CD4-positive, alpha-beta T cell treated with Interleukin-15 for 1 hour (primary cell): Measurements from ENCODE around the gene SIMC1.
A peak's percentile ranks its signal among the peaks of the same experiment; 100 is the strongest.
"Not testable (repeated sequence)": the region's sequence is repeated elsewhere in the genome, so short reads cannot be mapped to it uniquely, and the experiment has no call there.

Source experiments
- DNase-seq: peaks from one replicate; pipeline ENCODE4 v3.0.0-alpha.2; 2020

SIMC1 gene

GRCh38 chr5:176216393-176216916 is 21.8 kb upstream of the SIMC1 start:
- not testable (repeated sequence) for DNase-seq

- not testable (repeated sequence) for DNase-seq
These were observed 21.0 kb upstream of the SIMC1 start for GRCh38 chr5:176217188-176217729.

GRCh38 chr5:176217764-176218163 is 20.5 kb upstream of the SIMC1 start:
- DNase-seq, result not testable (repeated sequence)

GRCh38 chr5:176222006-176222405 is 16.2 kb upstream of the SIMC1 start:
- DNase-seq, result not testable (repeated sequence)

GRCh38 chr5:176228358-176228757 is 9.9 kb upstream of the SIMC1 start:
- not testable (repeated sequence) for DNase-seq

GRCh38 chr5:176233253-176233652 is 5.0 kb upstream of the SIMC1 start:
- DNase-seq, result not testable (repeated sequence)

- DNase-seq, result peak; percentile 38
These were observed 3.1 kb upstream of the SIMC1 start for GRCh38 chr5:176235155-176235554.

GRCh38 chr5:176238645-176239283 is 540 bp downstream of the SIMC1 start:
- not testable (repeated sequence) for DNase-seq

GRCh38 chr5:176239304-176239703 is 1.1 kb downstream of the SIMC1 start:
- not testable (repeated sequence) for DNase-seq

- DNase-seq, result not testable (repeated sequence)
These were observed 6.1 kb downstream of the SIMC1 start for GRCh38 chr5:176244318-176244717.

- not testable (repeated sequence) for DNase-seq
These were observed 6.8 kb downstream of the SIMC1 start for GRCh38 chr5:176245074-176245473.

GRCh38 chr5:176245489-176245888 is 7.3 kb downstream of the SIMC1 start:
- DNase-seq, result not testable (repeated sequence)

GRCh38 chr5:176250691-176251090 is 12.5 kb downstream of the SIMC1 start:
- not testable (repeated sequence) for DNase-seq

GRCh38 chr5:176252171-176252570 is 13.9 kb downstream of the SIMC1 start:
- DNase-seq, result not testable (repeated sequence)

- DNase-seq, result not testable (repeated sequence)
These were observed 15.3 kb downstream of the SIMC1 start for GRCh38 chr5:176253370-176254065.

- not testable (repeated sequence) for DNase-seq
These were observed 15.8 kb downstream of the SIMC1 start for GRCh38 chr5:176254066-176254393.

GRCh38 chr5:176257871-176258505 is 19.8 kb downstream of the SIMC1 start:
- DNase-seq, result not testable (repeated sequence)

- DNase-seq, result not testable (repeated sequence)
These were observed 22.5 kb downstream of the SIMC1 start for GRCh38 chr5:176260682-176261081.

GRCh38 chr5:176266448-176266847 is 28.2 kb downstream of the SIMC1 start:
- not testable (repeated sequence) for DNase-seq

GRCh38 chr5:176289018-176289417 is 50.8 kb downstream of the SIMC1 start:
- not testable (repeated sequence) for DNase-seq

GRCh38 chr5:176290057-176290840 is 52.0 kb downstream of the SIMC1 start:
- DNase-seq, result not testable (repeated sequence)

- not testable (repeated sequence) for DNase-seq
These were observed 67.1 kb downstream of the SIMC1 start for GRCh38 chr5:176305356-176305755.
